Vagina (tissue), 2 donors: Measurements from ENCODE around the gene PRICKLE2. TPM values are rescaled to one million over a fixed set of nuclear protein-coding genes. Genes with fewer than 3 reads are reported as not detected.
A peak's percentile ranks its signal among the peaks of the same experiment; 100 is the strongest.

Source experiments
- DNase-seq, 2 donors: peaks; one replicate each; pipeline ENCODE4 v3.0.0-alpha.2; 2017; ENCODE audit errors: extremely low spot score in 2 of 2
- H3K27ac ChIP-seq: fragments of 200-600 bp; sonication (generic); one replicate; pipeline ENCODE4 v1.5.1; 2019
- H3K27me3 ChIP-seq: fragments of 200-600 bp; sonication (generic); one replicate; pipeline ENCODE4 v1.5.1; 2019
- H3K36me3 ChIP-seq, 2 donors: fragments of 200-600 bp; sonication (generic); one replicate each; pipeline ENCODE4 v1.5.1; 2017 to 2019
- H3K4me1 ChIP-seq: fragments of 200-600 bp; sonication (generic); one replicate; pipeline ENCODE4 v1.5.1; 2019
- H3K4me3 ChIP-seq, 2 donors: fragments of 200-600 bp; sonication (generic); 1 replicate in 1 of 2; 2 replicates in 1 of 2; pipeline ENCODE4 v1.5.1; 2016 to 2019
- H3K9me3 ChIP-seq: fragments of 200-600 bp; sonication (generic); one replicate; pipeline ENCODE4 v1.5.1; 2019
- POLR2A ChIP-seq, 2 donors: fragments of 450-650 bp; IDR thresholded peaks; one replicate each; pipeline ENCODE4 v1.6.1; 2017; ENCODE audit warnings: antibody characterized with exemption in 2 of 2, mild to moderate bottlenecking in 2 of 2, moderate library complexity in 2 of 2
- POLR2AphosphoS5 ChIP-seq, 2 donors: sonication (generic); formaldehyde crosslinking; IDR thresholded peaks; one replicate each; pipeline ENCODE4 v1.9.0; 2017; ENCODE audit warnings: antibody characterized with exemption in 2 of 2, mild to moderate bottlenecking in 2 of 2, low read depth in 1 of 2; ENCODE audit not compliant: insufficient read depth in 1 of 2
- intact Hi-C: fragments of 100-400 bp; cut with DNase I; formaldehyde crosslinking; loops from one replicate; pipeline ENCODE4 v1.15.1; 2023
- total RNA-seq: library from RNA; depleted of rRNA; stranded (reverse); fragments of >200 nt; gene quantifications from one replicate; pipeline ENCODE4 v1.2.3, GENCODE V29; 2016
- TF ChIP-seq, protein P1 (sequence below), 3 experiments: fragments of 450-650 bp in 2 of 3; fragments of 200-600 bp in 1 of 3; sonication (generic) in 1 of 3; IDR thresholded peaks; one replicate each; pipeline ENCODE4 v1.5.1; 2017 to 2019; ENCODE audit warnings: antibody characterized with exemption in 3 of 3, mild to moderate bottlenecking in 2 of 3, moderate library complexity in 2 of 3

PRICKLE2 gene
- total RNA-seq, 1 donor from 2014 or later = 39.3 TPM

DNA sequence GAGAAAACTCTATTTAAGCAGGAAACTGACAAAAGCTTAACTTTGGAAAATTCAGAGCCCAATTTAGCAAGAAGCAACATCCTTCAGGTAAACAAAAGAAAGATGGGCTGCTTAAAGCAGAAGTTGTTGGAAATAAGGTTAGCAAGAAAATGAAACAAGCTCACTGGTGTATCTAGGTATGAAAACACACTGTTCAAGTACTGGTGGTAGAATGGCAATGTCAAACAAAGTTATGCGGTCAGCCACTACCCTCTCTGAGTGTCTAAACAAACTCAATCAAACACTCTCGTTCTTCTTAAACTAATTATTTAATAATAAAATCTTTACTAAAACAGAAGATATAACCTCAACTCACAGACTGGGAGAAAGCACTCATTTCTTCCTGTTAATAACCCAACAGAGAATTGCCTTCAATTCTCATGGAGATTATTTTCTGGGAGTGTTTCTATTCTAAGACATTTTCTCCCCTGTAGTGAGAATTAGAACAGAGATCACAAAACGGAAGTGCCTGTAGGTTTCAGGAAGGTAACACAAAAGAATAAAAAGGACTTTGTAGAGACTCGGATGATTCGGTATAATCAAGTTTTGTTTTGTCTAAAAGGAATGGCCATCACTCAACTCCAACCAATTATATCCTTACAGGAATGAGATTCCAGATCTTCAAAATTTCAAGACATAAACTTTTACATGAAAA lies 28.9 kb downstream of the PRICKLE2 start:
- H3K36me3 ChIP-seq = no peaks in the 10 kb centered on the region
- no peak overlapping the region for H3K27ac ChIP-seq
- no peak overlapping the region for H3K4me3 ChIP-seq
- DNase-seq = no peak
- intact Hi-C loops = no loop called here
- H3K9me3 ChIP-seq = no peaks in the 10 kb centered on the region
- H3K27me3 ChIP-seq = no peaks in the 10 kb centered on the region
- H3K4me1 ChIP-seq = peaks cover 16% of the 10 kb centered on the region
- TF ChIP-seq, protein P1, sequence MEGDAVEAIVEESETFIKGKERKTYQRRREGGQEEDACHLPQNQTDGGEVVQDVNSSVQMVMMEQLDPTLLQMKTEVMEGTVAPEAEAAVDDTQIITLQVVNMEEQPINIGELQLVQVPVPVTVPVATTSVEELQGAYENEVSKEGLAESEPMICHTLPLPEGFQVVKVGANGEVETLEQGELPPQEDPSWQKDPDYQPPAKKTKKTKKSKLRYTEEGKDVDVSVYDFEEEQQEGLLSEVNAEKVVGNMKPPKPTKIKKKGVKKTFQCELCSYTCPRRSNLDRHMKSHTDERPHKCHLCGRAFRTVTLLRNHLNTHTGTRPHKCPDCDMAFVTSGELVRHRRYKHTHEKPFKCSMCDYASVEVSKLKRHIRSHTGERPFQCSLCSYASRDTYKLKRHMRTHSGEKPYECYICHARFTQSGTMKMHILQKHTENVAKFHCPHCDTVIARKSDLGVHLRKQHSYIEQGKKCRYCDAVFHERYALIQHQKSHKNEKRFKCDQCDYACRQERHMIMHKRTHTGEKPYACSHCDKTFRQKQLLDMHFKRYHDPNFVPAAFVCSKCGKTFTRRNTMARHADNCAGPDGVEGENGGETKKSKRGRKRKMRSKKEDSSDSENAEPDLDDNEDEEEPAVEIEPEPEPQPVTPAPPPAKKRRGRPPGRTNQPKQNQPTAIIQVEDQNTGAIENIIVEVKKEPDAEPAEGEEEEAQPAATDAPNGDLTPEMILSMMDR (IDR thresholded peaks at IDR 0.05) = no peak
- no peak for TF ChIP-seq POLR2A (IDR thresholded peaks at IDR 0.05)
- no peak for TF ChIP-seq POLR2AphosphoS5 (IDR thresholded peaks at IDR 0.05; ENCODE audit: insufficient read depth in 1 of 2, low read depth in 1 of 2)

- Histone ChIP-seq H3K9me3 (no peaks in the 10 kb centered on the region), H3K27me3 (no peaks in the 10 kb centered on the region), H3K27ac (no peak overlapping the region), H3K4me3 (no peak overlapping the region), H3K36me3 (no peaks in the 10 kb centered on the region), H3K4me1 (peaks cover 21% of the 10 kb centered on the region)
- intact Hi-C loops = no loop called here
- no peak for DNase-seq
- TF ChIP-seq, protein P1 (IDR thresholded peaks at IDR 0.05) = no peak
- TF ChIP-seq POLR2A (IDR thresholded peaks at IDR 0.05) = no peak
- no peak for TF ChIP-seq POLR2AphosphoS5 (IDR thresholded peaks at IDR 0.05; ENCODE audit: insufficient read depth in 1 of 2, low read depth in 1 of 2)
These were observed 29.5 kb downstream of the PRICKLE2 start for GRCh38 chr3:64195789-64196188.

DNA sequence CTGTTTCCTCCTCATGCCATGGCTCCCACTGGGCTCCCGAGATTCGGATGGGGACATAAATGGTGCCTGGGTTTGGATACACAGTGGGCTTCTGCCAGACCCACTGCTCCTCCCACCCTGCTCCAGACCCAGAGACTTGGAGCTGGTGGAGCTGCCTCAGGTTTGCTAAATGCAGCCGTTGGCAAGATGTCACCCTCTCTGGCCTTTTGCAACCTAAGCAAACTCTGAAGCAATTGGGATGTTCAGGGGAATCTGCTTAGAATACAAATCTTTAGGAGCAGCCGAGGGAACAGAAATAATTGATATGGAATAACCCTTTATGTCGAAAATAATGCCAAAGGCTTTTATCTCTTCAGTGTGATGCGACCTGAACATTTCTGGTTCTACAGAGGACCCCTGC lies 33.4 kb downstream of the PRICKLE2 start:
- no peak overlapping the region for H3K4me3 ChIP-seq
- H3K27ac ChIP-seq = peak overlapping the region; percentile 80
- H3K4me1 ChIP-seq = peaks cover 56% of the 10 kb centered on the region
- TF ChIP-seq POLR2A (IDR thresholded peaks at IDR 0.05) (no peak), POLR2AphosphoS5 (IDR thresholded peaks at IDR 0.05; ENCODE audit: insufficient read depth in 1 of 2, low read depth in 1 of 2) (no peak)
- TF ChIP-seq, protein P1 (IDR thresholded peaks at IDR 0.05) = no peak
- intact Hi-C loops = no loop called here
- no peaks in the 10 kb centered on the region for H3K27me3 ChIP-seq
- no peaks in the 10 kb centered on the region for H3K9me3 ChIP-seq
- no peak for DNase-seq
- H3K36me3 ChIP-seq = no peaks in the 10 kb centered on the region

DNA sequence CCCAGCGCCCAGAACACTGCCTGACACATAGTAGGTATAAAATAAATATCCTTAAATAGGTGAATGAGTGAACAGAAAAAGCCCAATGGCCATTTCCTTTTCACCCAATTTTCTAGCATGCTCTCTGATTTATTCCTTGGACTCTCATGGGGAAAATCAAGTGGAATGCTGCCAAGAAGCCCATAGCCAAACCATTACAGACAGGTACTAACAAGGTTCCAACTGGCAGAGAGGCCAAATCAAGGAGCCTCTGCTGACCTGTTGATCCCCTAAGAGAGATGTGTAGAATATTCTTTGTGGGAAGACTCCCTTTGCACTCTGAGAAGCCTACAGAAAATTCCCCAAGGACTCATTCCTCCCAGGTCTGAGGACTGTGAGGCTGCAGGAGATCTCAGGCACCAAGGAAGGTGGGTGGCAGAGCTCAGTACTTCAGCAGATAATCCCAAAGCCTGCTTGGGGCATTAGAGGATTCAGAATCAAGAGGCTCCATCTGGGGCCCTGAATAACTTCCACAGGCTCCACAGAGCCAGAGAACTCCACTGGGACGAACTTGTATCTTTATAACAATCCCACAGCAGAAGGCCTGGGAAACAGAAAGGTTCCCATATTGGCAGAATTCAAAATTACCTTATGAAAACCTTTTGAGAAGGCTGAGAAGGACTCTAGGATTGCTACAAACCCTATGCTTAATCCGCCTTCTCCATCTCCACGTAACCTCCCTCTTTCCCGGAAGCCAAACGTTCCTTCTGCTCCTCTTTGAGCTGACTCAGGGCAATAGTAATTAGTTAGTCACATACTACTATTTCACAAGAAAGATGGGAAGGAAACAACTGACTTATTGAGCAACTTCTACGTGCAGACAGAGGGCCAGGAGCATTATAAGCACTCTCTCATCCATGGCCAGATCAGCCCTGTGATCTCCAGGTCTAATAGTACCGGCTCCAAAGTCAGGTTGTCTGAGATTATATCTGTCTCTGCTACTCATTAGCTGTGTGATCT lies 34.5 kb downstream of the PRICKLE2 start:
- H3K27me3 ChIP-seq = no peaks in the 10 kb centered on the region
- DNase-seq = no peak
- no peak overlapping the region for H3K4me3 ChIP-seq
- no peaks in the 10 kb centered on the region for H3K36me3 ChIP-seq
- H3K27ac ChIP-seq = peak overlapping the region; percentile 80
- peaks cover 65% of the 10 kb centered on the region for H3K4me1 ChIP-seq
- no peak for TF ChIP-seq POLR2A (IDR thresholded peaks at IDR 0.05)
- peak in 1 of 2 donors; percentile 67 for TF ChIP-seq POLR2AphosphoS5 (IDR thresholded peaks at IDR 0.05; ENCODE audit: insufficient read depth in 1 of 2, low read depth in 1 of 2)
- no peaks in the 10 kb centered on the region for H3K9me3 ChIP-seq
- intact Hi-C loops = no loop called here

DNA sequence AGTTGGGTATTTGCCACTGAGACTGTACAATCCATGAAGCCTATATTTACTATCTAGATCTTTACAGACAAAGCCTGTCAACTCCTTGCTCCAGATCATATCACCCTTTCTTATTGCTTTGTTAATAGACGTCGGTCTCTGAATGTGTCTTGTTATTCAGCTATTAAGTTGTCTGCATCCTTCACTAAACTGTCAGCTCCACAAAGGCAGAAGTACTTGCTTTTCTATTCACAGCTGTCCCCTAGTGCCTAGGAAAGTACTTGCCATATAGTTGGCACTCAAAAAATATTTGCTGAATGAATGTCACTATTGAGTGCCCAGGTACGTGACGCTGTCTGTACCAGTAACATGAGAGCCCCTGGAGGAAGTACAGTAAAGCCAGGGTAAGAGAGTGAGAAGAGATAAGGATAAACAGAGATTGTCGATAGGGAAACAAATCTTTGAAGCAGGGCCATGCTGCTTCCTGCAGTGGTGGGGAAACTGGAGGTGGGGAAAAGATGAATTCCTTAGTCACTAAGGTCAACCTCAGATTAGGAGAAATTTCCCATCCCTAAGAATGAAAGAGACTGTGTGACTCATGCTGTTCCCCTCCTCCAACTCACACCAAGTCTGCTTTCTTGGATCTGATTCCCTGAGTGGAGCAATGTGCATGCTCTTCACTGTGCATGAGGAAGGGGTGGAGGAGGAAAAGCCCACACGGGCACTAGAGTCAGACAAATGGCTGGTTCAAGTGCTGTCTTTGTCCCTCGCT lies 36.3 kb downstream of the PRICKLE2 start:
- H3K4me3 ChIP-seq = no peak overlapping the region
- no peaks in the 10 kb centered on the region for H3K27me3 ChIP-seq
- no peaks in the 10 kb centered on the region for H3K9me3 ChIP-seq
- peaks cover 75% of the 10 kb centered on the region for H3K4me1 ChIP-seq
- no peak for DNase-seq
- intact Hi-C loops = no loop called here
- H3K27ac ChIP-seq = peak overlapping the region; percentile 80
- TF ChIP-seq POLR2AphosphoS5 (IDR thresholded peaks at IDR 0.05; ENCODE audit: insufficient read depth in 1 of 2, low read depth in 1 of 2) (peak in 1 of 2 donors; percentile 82), POLR2A (IDR thresholded peaks at IDR 0.05) (no peak)
- TF ChIP-seq, protein P1 (IDR thresholded peaks at IDR 0.05) = no peak
- H3K36me3 ChIP-seq = no peaks in the 10 kb centered on the region
